Spleen (tissue), 11 donors: ENCODE results near the gene DHX35. TPM values are rescaled to one million over a fixed set of nuclear protein-coding genes. Genes with fewer than 3 reads are reported as not detected.
A peak's percentile ranks its signal among the peaks of the same experiment; 100 is the strongest.

ENCODE experiments used
- DNase-seq: peaks from one replicate; pipeline ENCODE4 v3.0.0-alpha.2; 2020
- H3K27ac ChIP-seq, 8 donors: fragments of 200-600 bp; sonication (generic) in 7 of 8; 1 replicate in 4 of 8; 2 replicates in 4 of 8; pipeline versions ENCODE4 v1.5.0 to v1.8.0; 2016 to 2021; ENCODE audit warnings: inconsistent platforms in 4 of 8, mild to moderate bottlenecking in 4 of 8, moderate library complexity in 1 of 8
- H3K27me3 ChIP-seq, 7 donors: fragments of 200-600 bp; sonication (generic) in 6 of 7; replicated peaks in 1 of 7; 1 replicate in 4 of 7; 2 replicates in 3 of 7; pipeline versions ENCODE4 v1.5.0 to v1.8.0; 2016 to 2021; ENCODE audit warnings: inconsistent platforms in 3 of 7, mild to moderate bottlenecking in 1 of 7
- H3K36me3 ChIP-seq, 6 donors: fragments of 200-600 bp; sonication (generic) in 5 of 6; 1 replicate in 4 of 6; 2 replicates in 2 of 6; pipeline versions ENCODE4 v1.5.0 to v1.8.0; 2016 to 2021; ENCODE audit warnings: inconsistent platforms in 2 of 6
- H3K4me1 ChIP-seq, 6 donors: fragments of 200-600 bp; sonication (generic) in 5 of 6; 1 replicate in 3 of 6; 2 replicates in 3 of 6; pipeline versions ENCODE4 v1.5.0 to v1.8.0; 2016 to 2021; ENCODE audit warnings: inconsistent platforms in 3 of 6
- H3K4me3 ChIP-seq, 8 donors: fragments of 200-600 bp; sonication (generic) in 7 of 8; 1 replicate in 4 of 8; 2 replicates in 4 of 8; pipeline versions ENCODE4 v1.5.0 to v1.8.0; 2016 to 2021; ENCODE audit warnings: inconsistent platforms in 4 of 8, mild to moderate bottlenecking in 4 of 8, moderate library complexity in 2 of 8
- H3K9me3 ChIP-seq, 8 donors: fragments of 200-600 bp; sonication (generic) in 7 of 8; 1 replicate in 4 of 8; 2 replicates in 4 of 8; pipeline versions ENCODE4 v1.5.0 to v1.8.0; 2016 to 2021; ENCODE audit warnings: inconsistent platforms in 4 of 8
- CTCF ChIP-seq, 11 experiments: fragments of 200-600 bp in 7 of 11; fragments of 450-650 bp in 4 of 11; sonication (generic) in 4 of 11; IDR thresholded peaks in 8 of 11; conservative IDR thresholded peaks in 3 of 11; 1 replicate in 7 of 11; 2 replicates in 4 of 11; pipeline versions ENCODE4 v1.4.0 to v1.8.0; 2016 to 2021; ENCODE audit warnings: antibody characterized with exemption in 11 of 11, inconsistent platforms in 4 of 11, mild to moderate bottlenecking in 1 of 11
- POLR2A ChIP-seq, 3 donors: fragments of 450-650 bp; IDR thresholded peaks; one replicate each; pipeline ENCODE4 v1.5.1; 2017; ENCODE audit warnings: antibody characterized with exemption in 3 of 3, mild to moderate bottlenecking in 1 of 3
- POLR2AphosphoS5 ChIP-seq, 3 donors: sonication (generic); formaldehyde crosslinking; IDR thresholded peaks; one replicate each; pipeline ENCODE4 v1.5.1; 2017; ENCODE audit warnings: antibody characterized with exemption in 3 of 3
- WGBS, 5 donors: extraction: QIAGEN DNeasy Blood & Tissue Kit in 3 of 5; methylation state at CpG; one replicate each; pipeline versions ENCODE4 v1.1.5 to v1.1.7; 2013 to 2018; 5-methylcytosine and 5-hydroxymethylcytosine counted together
- intact Hi-C: fragments of 100-400 bp; cut with DNase I; formaldehyde crosslinking; loops from one replicate; pipeline ENCODE4 v1.15.0; 2023; ENCODE audit warnings: low total_unique reads
- polyA plus RNA-seq, 3 donors: library from polyadenylated mRNA; stranded (reverse); fragments of 200-250 nt; gene quantifications; one replicate each; pipeline ENCODE4 v1.2.1, GENCODE V29; 2013
- total RNA-seq, 7 donors: library from RNA; depleted of rRNA in 3 of 7; stranded (reverse); fragments of >200 nt in 3 of 7; fragmentation: NEBNext Ultra II Directional in 4 of 7; extraction: Animal tissue kit (Norgen Biotek cat#: 25700) in 4 of 7; gene quantifications; one replicate each; pipeline versions ENCODE4 v1.1.0 to v1.2.1, GENCODE V29; 2016 to 2021
- donor health status: healthy with polysubstance abuse.
- donor health status: DM: no; HTN: no; CAD: no; lungs with moderate emphysema.
- donor health status: DM: no; HTN: no; CAD: no.
- donor health status: Bipolar disorder and iron deficiency.
- donor health status: healthy.
- donor health status: DM: no; HTN: no; CAD: no.
- donor health status: DM: yes; HTN: yes; CAD: no.

DHX35 gene
- total and polyA plus RNA-seq, 10 donors: 4.7 to 16.4 (median 11.3) TPM

- DNase-seq: peak; percentile 97
- peaks cover 0 to 8% (median 0%) of the 10 kb centered on the region in 7 donors for H3K27me3 ChIP-seq
- H3K4me3 ChIP-seq: peak within 1 kb of the TSS; percentile 73 to 90 (median 84)
- no peaks in the 10 kb centered on the region for H3K9me3 ChIP-seq
- peaks cover 8 to 33% (median 27%) of the 10 kb centered on the region in 6 donors for H3K4me1 ChIP-seq
- 0 to 1% (median 0%) methylated on average over 14 to 95 of the region's 95 CpGs for WGBS, 5 donors
- H3K27ac ChIP-seq: peak within 1 kb of the TSS in 5 of 8 donors; percentile 20 to 73 (median 54)
- intact Hi-C loops: loop anchor here (10.0 kb wide), 1 partner anchor 118 kb away; no protein-coding TSS in a partner anchor
- peak in 6 of 11 experiments; percentile 14 to 81 (median 47) for TF ChIP-seq CTCF (IDR thresholded peaks at IDR 0.05 in 8 of 11, conservative IDR thresholded peaks at IDR 0.05 in 3 of 11)
- TF ChIP-seq POLR2AphosphoS5 (IDR thresholded peaks at IDR 0.05): peak; percentile 84 to 89 (median 87)
- peak in 1 of 3 donors; percentile 51 for TF ChIP-seq POLR2A (IDR thresholded peaks at IDR 0.05)
- peaks cover 0 to 25% (median 8%) of the 10 kb centered on the region in 6 donors for H3K36me3 ChIP-seq
Observed at GRCh38 chr20:38926142-38926933, 35.8 kb upstream of the DHX35 start, which contains the start of gene FAM83D. Gene FAM83D (plus strand): TSS chr20:38926417. CDS start chr20:38926443, 26 bp downstream.

GRCh38 chr20:38926934-38927616, 35.1 kb upstream of the DHX35 start:
- Histone ChIP-seq H3K4me1 (peaks cover 8 to 33% (median 27%) of the 10 kb centered on the region in 6 donors), H3K9me3 (no peaks in the 10 kb centered on the region), H3K4me3 (peak overlapping the region; percentile 73 to 90 (median 84)), H3K27ac (peak overlapping the region in 4 of 8 donors; percentile 53 to 73 (median 54)), H3K27me3 (peaks cover 0 to 8% (median 0%) of the 10 kb centered on the region in 7 donors), H3K36me3 (peaks cover 0 to 18% (median 6%) of the 10 kb centered on the region in 6 donors)
- intact Hi-C loops: loop anchor here (10.0 kb wide), 1 partner anchor 118 kb away; no protein-coding TSS in a partner anchor
- no peak for TF ChIP-seq POLR2A (IDR thresholded peaks at IDR 0.05)
- TF ChIP-seq CTCF (IDR thresholded peaks at IDR 0.05 in 8 of 11, conservative IDR thresholded peaks at IDR 0.05 in 3 of 11): no peak
- TF ChIP-seq POLR2AphosphoS5 (IDR thresholded peaks at IDR 0.05): no peak
- WGBS, 5 donors: 9 to 17% (median 12%) methylated on average over 19 to 27 of the region's 27 CpGs
- DNase-seq: no peak

GRCh38 chr20:38927902-38928578, 34.1 kb upstream of the DHX35 start:
- DNase-seq: no peak
- intact Hi-C loops: loop anchor here (10.0 kb wide), 1 partner anchor 117 kb away; no protein-coding TSS in a partner anchor
- Histone ChIP-seq H3K36me3 (peaks cover 0 to 8% (median 0%) of the 10 kb centered on the region in 6 donors), H3K4me3 (peak overlapping the region in 4 of 8 donors; percentile 4 to 84 (median 52)), H3K27me3 (peaks cover 0 to 8% (median 0%) of the 10 kb centered on the region in 7 donors), H3K4me1 (peaks cover 8 to 33% (median 27%) of the 10 kb centered on the region in 6 donors), H3K27ac (no peak overlapping the region), H3K9me3 (no peaks in the 10 kb centered on the region)
- 60 to 72% (median 66%) methylated on average over 4 to 5 of the region's 5 CpGs for WGBS, 5 donors
- no peak for TF ChIP-seq CTCF (IDR thresholded peaks at IDR 0.05 in 8 of 11, conservative IDR thresholded peaks at IDR 0.05 in 3 of 11)
